ENCODE data around the gene PLEKHG4B. TPM values are rescaled to one million over a fixed set of nuclear protein-coding genes. Genes with fewer than 3 reads are reported as not detected.
"Not testable (repeated sequence)": the region's sequence is repeated elsewhere in the genome, so short reads cannot be mapped to it uniquely, and the experiment has no call there.

The PLEKHG4B gene
- total RNA-seq, 1 donor from 2014 or later = not detected

DNA sequence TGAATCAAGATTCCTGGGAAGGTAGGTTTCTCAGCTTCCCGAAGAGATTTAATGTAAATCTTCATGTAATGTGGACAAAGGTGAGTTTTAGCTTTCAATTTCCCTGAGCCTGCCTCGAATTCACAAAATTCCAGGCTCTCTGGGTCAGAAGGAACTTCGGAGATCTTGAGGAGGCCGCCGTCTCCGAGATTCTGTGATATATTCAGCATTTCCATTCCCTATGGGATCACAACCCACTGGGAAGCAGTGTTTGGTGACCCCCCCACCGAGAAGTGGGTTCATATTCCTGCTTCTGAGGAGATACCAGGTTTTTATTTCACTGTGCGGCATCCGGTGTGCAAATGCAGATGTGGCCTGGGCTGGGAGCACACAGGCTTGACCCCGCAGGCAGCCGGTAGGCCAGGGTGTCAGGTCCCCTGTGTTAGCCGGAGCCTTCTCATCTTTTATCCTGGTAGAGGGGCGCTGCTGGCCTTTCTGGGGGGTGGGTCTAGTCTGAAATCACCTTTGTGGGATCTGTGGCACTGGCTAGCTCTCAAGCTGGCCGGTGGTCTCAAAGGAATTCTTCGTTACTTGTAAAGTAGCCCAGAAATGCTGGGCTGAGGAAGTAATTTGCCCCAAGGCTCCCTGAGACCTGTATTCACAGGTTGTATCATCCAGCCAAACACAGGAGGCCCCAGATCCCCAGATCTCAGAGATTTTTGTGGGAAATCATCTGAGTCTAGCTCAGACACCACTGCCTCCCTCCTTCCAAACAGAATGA, 1.4 kb downstream of the PLEKHG4B start:
- DNase-seq (ENCODE audit: low read depth in 2 of 2) = no peak

DNA sequence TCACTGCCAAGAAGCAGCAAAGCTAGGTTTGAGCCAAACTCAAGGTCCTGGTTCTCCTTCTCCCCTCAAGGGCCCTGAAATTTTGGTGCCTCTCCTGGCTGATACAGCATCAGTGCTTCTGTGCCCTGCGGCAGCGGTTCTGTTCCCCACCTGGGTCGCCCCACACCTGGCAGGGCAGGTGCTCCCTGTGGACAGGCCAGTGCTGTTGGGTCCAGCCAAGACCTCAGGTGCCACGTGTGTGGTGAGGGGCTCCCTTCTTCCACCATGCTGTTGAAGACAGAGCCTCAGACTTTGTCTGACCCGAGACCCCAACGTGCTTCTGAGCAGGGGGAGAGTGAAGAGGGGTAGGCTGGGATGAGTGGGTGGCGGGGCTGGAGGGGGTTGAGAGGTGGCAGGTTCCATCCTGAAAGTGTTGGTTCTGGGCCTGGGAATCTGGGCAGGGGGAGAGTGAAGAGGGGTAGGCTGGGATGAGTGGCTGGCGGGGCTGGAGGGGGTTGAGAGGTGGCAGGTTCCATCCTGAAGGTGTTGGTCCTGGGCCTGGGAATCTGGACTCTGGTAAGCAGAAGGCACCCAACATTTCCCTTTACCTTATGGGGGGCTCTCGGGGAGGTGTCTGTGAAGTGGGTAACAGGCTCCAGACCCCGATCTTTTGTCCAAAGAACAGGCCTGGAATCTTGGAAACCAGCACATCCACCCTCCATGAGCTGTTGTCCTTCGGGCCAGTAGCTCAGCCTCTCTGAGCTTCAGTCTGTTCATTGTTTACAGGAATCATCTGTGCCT, 2.3 kb downstream of the PLEKHG4B start:
- no peak for DNase-seq (ENCODE audit: low read depth in 2 of 2)

DNA sequence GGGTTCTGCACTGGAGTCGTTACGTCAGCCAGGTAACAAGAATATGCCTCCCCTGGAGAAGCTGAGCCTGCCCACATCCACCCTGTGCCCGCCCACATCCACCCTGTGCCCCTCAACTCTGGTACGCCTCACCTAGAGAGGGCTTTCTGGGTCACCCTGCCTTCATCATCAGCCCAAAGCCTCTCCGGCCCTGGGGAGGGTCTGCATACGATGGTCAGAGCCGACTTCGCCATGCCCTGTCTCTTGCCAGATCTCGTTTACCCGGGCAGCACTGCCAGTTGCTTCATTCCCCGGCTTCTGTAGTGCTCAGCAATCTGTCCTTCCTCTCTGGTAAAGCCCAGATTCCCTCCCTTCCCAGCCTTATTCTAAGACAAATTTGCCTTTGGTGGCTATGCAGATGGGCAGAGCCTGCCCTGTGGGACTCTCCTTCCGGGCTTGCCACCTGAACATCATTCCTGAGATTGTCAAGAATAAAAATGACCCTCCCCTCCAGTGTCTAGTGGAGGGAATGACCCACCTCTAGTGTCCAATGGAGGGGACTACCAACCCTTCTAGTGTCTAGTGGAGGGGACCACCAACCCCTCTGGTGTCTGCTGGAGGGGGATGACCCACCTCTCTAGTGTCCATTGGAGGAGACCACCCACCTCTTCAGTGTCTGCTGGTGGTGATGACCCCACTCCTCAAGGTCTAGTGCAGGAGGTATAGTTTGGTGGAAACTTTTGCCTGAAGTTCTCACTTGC, 3.4 kb downstream of the PLEKHG4B start:
- no peak for DNase-seq (ENCODE audit: low read depth in 2 of 2)

DNA sequence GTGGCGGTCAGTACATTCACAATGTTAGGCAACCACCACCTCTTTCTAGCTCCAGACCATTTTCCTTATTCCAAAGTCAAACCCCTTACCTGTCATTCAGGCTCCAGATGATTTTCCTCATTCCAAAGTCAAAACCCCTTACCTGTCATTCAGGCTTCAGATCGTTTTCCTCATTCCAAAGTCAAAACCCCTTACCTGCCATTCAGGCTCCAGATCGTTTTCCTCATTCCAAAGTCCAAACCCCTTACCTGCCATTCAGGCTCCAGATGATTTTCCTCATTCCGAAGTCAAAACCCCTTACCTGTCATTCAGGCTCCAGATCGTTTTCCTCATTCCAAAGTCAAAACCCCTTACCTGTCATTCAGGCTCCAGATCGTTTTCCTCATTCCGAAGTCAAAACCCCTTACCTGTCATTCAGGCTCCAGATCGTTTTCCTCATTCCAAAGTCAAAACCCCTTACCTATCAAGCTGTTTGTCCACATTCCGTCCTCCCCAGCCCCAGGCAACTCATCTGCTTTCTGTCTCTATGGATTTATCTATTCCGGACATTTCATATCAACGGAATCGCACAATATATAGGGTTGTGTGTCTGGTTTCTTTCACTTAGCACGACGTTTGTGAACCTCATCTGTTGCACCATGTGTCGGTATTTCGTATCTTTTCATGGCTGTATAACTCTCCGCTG, 5.2 kb downstream of the PLEKHG4B start:
- DNase-seq (ENCODE audit: low read depth in 2 of 2) = no peak

DNA sequence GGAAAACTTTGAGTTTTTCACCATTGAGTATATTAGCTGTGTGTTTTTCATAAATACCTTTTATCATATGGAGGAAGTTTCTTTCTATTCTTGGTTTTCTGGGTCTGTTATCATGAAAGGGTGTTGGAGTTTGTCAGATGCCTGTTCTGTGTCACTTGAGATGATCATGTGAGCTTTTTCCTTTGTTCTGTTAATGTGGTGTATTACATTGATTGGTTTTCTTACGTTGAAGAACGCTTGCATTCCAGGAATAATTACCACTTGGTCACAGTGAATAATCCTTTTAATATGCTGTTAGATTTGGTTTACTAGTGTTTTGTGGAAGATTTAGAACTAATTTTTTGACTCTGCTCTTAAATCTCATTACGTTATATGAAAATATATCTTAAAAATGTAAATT, 7.8 kb downstream of the PLEKHG4B start:
- DNase-seq (ENCODE audit: low read depth in 2 of 2) = no peak

DNA sequence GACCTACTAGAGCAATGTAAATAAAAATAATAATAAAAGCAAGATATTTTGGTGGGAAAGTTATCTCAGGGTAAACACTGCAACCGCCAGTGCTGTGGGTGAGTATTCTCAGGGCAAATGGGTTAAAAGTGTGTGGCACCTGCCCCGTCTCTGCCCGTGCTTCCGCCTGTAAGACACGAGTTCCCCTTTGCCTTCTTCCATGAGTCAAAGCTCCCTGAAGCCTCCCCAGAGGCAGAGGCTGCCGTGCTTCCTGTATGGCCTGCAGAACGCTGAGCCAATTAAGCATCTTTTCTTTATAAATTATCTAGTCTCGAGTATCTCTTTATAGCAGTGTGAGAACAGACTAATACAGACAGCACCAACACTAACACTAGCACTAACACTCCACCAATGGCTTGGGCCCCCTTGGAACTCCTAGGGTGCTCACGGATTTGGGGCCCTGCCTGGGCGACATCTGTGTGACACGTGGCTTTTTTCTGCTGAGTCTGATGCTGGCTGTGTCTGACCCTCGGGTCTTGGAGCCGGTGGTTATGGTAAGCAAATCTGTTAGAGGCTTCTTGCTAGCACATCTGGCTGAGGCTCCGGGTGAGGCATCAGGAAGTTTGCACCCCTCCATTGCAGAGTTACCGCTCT, 10.6 kb downstream of the PLEKHG4B start:
- DNase-seq (ENCODE audit: low read depth in 2 of 2) = no peak

DNA sequence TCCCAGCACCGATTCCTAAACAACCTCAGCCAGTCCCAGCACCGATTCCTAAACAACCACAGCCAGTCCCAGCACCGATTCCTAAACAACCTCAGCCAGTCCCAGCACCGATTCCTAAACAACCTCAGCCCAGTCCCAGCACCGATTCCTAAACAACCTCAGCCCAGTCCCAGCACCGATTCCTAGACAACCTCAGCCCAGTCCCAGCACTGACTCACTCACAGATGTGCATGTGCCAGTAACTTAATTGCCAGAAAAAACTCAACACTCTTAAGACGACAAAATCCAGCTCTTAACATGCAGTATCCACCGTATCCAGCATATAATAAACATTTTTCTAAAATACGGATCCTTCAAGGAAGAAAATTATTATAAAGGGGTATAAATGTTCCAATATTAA, 12.1 kb downstream of the PLEKHG4B start:
- not testable (repeated sequence) for DNase-seq (ENCODE audit: low read depth in 2 of 2)

DNA sequence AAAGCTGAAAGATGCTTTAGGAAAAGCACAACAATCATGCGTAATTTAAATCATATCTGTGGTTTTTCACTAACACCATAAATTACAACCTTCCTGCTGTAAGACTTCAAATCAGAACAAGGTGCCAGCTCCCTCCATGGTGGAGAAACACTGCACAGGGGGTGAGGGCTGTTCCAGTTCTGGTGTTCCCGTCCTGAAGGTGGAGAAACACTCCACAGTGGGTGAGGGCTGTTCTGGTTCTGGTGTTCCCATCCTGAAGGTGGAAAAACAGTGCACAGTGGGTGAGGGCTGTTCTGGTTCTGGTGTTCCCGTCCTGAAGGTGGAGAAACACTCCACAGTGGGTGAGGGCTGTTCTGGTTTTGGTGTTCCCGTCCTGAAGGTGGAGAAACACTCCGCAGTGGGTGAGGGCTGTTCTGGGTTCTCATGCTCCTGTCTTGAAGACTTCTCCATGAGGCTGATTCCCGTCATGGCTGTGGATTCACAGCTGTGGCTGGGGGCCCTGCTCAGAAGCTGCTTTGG, 12.9 kb downstream of the PLEKHG4B start:
- DNase-seq (ENCODE audit: low read depth in 2 of 2) = no peak

DNA sequence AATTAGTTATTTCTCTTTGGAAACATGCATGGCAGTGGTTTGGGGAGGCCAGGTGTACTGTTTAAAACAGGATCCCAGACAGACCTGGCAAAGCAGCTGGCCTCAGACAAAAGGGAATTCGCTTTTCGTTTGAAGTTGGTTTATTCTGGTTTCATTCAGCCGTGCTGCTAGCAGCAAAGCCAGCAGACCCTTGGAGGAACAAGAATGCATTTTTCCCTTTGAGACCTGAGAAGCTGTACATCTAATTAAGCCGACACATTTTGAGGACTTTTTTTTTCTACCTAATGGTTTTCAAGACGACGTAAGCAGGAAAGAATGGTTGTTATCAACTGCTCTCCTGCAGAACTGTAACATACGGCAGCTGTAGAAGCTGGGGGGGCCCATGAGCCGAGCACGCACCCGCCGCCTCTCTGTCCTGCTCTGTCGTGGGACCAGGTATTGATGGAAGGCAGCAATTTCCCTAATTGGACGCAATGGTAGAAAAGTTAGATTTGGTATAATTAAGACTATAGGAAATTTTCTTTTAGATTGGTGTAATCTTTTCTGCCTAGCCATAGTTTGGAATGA, 13.6 kb downstream of the PLEKHG4B start:
- no peak for DNase-seq (ENCODE audit: low read depth in 2 of 2)

DNA sequence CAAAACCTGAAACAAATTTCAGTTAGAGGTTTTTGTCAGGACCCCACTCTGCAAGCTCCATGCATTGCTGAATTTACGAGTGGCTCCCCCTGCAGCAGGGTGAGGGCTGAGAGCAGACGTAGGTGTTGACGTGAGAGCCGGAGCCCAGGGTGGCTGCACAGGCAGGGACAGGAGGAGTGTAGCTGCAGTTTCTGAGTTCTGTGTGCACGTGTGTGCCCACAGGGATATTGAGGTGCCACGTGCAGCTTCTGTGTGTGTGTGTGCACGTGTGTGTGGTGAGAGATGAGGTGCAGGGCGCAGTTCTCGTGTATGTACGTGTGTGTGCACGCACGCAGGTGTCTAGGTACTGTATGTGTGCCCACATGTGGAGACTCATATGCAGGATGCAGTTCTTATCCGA, 14.6 kb downstream of the PLEKHG4B start:
- DNase-seq (ENCODE audit: low read depth in 2 of 2) = no peak

DNA sequence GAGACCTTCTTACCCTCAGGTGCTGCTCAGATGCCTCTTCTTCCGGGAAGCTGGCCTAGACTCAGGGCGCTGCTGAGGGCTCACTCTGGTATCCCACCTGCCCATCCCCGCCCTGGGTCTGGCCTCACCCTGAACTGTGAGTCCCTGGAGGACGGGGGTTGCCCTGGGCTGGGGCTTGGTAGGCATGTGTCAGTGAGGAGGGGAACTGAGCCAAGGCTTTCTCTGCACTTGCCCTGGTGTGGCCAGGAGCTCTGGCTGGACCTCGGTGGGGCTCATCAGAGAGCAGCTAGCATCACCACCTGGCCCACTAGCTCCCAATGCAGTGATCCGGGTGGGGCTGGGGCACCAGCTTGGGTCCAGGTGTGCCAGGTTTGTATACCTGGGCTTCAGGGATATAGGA, 15.6 kb downstream of the PLEKHG4B start:
- no peak for DNase-seq (ENCODE audit: low read depth in 2 of 2)

DNA sequence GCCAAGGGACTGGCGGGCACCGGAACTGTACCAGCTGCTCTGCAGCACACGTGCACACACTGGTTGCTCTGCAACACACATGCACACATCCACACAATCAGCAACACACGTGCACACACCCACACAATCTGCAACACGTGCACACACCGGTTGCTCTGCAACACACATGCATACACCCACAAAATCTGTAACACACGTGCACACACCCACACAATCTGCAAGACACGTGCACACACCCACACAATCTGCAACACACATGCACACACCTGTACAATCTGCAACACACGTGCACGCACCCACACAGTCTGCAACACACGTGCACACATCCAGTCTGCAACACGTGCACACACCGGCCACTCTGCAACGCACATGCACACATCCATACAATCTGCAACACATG, 17.9 kb downstream of the PLEKHG4B start:
- DNase-seq (ENCODE audit: low read depth in 2 of 2) = no peak

DNA sequence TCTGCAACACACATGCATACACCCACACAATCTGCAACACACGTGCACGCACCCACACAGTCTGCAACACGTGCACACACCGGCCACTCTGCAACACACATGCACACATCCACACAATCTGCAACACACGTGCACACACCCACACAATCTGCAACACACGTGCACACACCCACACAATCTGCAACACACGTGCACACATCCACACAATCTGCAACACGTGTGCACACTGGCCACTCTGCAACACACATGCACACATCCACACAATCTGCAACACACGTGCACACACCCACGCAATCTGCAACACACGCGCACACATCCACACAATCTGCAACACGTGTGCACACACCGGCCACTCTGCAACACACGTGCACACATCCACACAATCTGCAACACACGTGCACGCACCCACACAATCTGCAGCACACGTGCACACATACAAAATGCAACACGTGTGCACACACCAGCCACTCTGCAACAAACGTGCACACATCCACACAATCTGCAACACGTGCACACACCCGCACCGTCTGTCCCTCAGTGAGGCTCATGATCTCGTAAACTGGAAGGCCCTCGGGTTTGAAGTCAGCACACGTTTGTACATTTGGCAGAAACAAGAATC, 18.4 kb downstream of the PLEKHG4B start:
- DNase-seq (ENCODE audit: low read depth in 2 of 2) = no peak

DNA sequence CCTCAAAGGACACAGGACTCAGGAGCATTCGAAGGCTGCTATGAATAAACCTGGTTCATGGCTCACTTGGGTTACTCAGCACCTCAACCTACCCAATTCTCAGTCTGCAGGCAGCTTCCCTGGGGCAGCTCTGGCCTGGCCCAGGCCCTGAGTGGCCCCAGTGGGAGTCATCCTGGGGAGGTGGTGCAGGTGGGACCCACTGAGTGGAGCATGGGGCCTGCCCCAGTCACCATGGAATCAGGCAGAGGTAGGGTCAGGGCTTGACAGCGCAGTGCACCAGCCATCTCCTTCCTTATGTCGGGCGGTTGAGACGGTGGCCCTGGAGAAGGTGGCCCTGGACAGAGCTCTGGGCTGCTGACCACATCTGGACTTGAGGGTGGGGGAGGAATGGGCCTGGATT, 19.2 kb downstream of the PLEKHG4B start:
- DNase-seq (ENCODE audit: low read depth in 2 of 2) = no peak

DNA sequence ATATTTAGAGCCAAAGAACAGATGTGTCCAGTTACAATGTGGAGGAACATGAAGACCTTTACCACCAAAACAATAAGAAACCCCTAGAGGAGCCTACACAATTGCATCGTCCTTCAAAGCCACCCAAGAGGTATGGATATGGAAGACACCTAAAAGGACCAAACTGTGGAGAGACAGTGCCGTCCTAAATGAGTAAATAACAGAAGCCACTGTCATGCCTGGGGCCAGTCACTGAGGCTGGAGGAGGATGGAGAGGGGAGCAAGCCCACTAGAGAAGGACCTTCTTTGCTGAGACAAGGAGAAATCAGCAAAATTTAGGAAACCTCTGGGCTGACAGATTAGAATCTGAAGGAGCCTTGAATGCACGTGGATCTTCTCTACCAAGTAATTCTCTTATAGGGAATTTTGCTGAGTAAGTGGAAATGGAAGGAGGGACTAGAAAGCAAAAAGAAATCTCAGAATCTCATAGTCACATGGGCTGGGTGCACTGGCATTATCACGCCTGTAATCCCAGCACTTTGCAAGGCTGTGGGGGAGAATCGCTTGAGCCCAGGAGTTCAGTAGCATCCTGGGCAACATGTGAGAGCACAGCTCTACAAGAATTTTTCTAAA, 27.6 kb downstream of the PLEKHG4B start:
- DNase-seq (ENCODE audit: low read depth in 2 of 2) = no peak

DNA sequence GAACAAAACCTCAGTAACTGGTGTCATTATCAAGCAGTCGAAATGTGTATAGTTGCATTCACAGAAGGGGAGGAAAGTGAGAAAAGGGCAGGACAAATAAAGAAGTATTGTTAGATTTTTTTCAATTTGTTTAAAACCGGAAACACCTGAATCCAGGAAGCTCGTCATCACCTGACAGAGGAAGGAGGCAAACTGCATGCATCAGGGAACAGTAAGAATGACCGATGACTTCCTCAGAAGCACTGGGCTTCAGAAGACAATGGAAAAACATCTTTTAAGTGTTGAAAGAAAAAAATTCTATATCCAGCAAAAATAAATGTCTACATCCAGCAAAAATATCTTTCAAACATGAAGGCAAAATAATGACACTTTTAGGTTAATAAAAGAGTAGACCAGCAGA, 29.5 kb downstream of the PLEKHG4B start:
- DNase-seq (ENCODE audit: low read depth in 2 of 2) = no peak

DNA sequence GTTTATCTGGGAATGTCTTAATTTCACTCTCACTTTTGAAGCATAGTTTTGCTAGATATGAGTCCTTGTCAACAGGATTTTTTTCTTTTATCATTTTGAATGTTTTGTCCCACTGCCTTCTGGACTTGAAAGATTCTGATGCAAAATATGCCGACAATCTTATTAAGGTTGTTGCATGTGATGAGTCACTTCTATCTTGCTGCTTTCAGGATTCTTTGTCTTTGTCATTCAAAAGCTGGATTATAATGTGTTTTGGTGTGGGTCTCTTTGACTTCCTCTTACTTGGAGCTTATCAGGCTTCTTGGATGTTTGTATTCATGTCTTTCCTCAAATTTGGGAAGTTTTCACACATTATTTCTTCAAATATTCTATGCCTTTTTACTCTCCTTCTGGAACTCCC, 33.8 kb downstream of the PLEKHG4B start:
- no peak for DNase-seq (ENCODE audit: low read depth in 2 of 2)

DNA sequence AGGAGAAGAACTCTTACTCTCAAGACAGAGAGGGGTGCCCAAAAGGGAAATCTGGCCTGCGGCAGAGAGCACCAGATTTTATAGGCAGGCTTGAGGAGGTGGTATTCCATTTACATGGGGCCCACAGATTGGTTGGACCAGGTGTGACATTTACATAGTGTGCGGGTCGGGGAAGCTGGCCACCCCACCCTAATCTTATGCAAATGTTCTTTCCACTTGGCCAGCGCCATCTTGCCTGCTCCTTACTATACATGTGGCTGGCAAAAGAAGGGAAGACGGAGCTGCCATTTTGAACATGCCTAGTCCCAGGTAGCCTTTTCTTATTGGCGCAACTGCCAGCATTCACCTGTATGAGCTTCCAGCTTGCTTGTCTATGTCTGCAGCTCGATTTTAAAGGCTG, 34.8 kb downstream of the PLEKHG4B start:
- DNase-seq (ENCODE audit: low read depth in 2 of 2) = no peak

DNA sequence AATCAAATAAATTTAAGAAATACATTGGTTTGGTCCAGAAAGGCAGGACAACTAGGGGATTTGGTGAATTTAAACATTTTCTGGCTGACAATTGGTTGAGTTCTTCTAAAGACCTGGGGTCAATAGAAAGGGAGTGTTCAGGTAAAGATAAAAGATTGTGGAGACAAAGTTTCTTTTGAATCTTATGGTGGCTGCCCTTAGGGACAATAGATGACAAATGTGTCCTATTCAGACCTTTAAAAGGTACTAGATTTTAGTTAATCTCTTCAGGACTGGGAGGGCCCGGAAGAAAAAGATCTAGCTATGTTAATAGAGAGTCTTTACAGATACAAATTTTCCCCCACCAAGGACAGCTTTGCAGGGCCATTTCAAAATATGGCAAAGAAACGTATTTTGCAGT, 35.9 kb downstream of the PLEKHG4B start:
- DNase-seq (ENCODE audit: low read depth in 2 of 2) = no peak

DNA sequence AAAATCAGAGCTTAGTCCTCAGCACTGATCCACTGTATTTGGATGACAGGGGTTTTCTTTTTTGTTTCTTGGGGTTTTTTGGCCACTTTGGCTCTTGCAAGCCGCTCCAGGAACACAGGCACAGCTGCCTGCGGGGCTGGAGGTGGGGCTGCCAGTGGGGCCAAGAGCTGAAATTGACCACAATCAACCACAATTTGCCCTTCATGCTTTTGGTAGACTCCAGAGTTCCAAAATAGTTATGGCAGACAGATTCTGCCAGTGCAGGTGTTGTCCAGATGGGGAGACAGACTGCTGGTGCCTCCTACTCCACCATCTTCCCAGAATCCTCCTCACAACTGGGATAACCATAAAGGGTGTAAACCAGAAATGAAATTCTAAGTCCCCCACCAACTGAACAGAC, 36.5 kb downstream of the PLEKHG4B start:
- no peak for DNase-seq (ENCODE audit: low read depth in 2 of 2)
